Measurements from ENCODE around the gene NARF.
"Not testable (repeated sequence)": the region's sequence is repeated elsewhere in the genome, so short reads cannot be mapped to it uniquely, and the experiment has no call there.

Gene NARF

GRCh38 chr17:82496529-82497434 is 38.2 kb downstream of the NARF start:
- in situ Hi-C loops (cut with HindIII; ENCODE audit: low sequenced_read_pairs), result no loop called here
- peak; percentile 90 for DNase-seq (ENCODE audit: low read depth, low spot score)
- H3K4me3 ChIP-seq (ENCODE audit: low read depth, low read length), result peak overlapping the region; percentile 52
- no peak for TF ChIP-seq CTCF (IDR thresholded peaks at IDR 0.05; ENCODE audit: low read depth, low read length)

- peak; percentile 44 for DNase-seq (ENCODE audit: low read depth, low spot score)
- H3K4me3 ChIP-seq (ENCODE audit: low read depth, low read length), result peak overlapping the region; percentile 52
- in situ Hi-C loops (cut with HindIII; ENCODE audit: low sequenced_read_pairs), result no loop called here
- no peak for TF ChIP-seq CTCF (IDR thresholded peaks at IDR 0.05; ENCODE audit: low read depth, low read length)
Observed at GRCh38 chr17:82497483-82498405, 39.2 kb downstream of the NARF start.

GRCh38 chr17:82502207-82502606 is 43.7 kb downstream of the NARF start:
- in situ Hi-C loops (cut with HindIII; ENCODE audit: low sequenced_read_pairs), result no loop called here
- TF ChIP-seq CTCF (IDR thresholded peaks at IDR 0.05; ENCODE audit: low read depth, low read length), result no peak
- no peak for DNase-seq (ENCODE audit: low read depth, low spot score)

GRCh38 chr17:82503094-82503727 is 44.7 kb downstream of the NARF start:
- TF ChIP-seq CTCF (IDR thresholded peaks at IDR 0.05; ENCODE audit: low read depth, low read length), result no peak
- in situ Hi-C loops (cut with HindIII; ENCODE audit: low sequenced_read_pairs), result no loop called here
- H3K4me3 ChIP-seq (ENCODE audit: low read depth, low read length), result no peak overlapping the region
- no peak for DNase-seq (ENCODE audit: low read depth, low spot score)

More at GRCh38 chr17:82502207-82502606, 43.7 kb downstream of the NARF start:
- no peak overlapping the region for H3K4me3 ChIP-seq (ENCODE audit: low read depth, low read length)

GRCh38 chr17:82503728-82504308 is 45.3 kb downstream of the NARF start:
- no peak for TF ChIP-seq CTCF (IDR thresholded peaks at IDR 0.05; ENCODE audit: low read depth, low read length)
- no peak overlapping the region for H3K4me3 ChIP-seq (ENCODE audit: low read depth, low read length)
- in situ Hi-C loops (cut with HindIII; ENCODE audit: low sequenced_read_pairs), result no loop called here
- DNase-seq (ENCODE audit: low read depth, low spot score), result no peak

GRCh38 chr17:82505296-82505695 is 46.8 kb downstream of the NARF start:
- DNase-seq (ENCODE audit: low read depth, low spot score), result no peak
- TF ChIP-seq CTCF (IDR thresholded peaks at IDR 0.05; ENCODE audit: low read depth, low read length), result no peak
- H3K4me3 ChIP-seq (ENCODE audit: low read depth, low read length), result no peak overlapping the region
- in situ Hi-C loops (cut with HindIII; ENCODE audit: low sequenced_read_pairs), result no loop called here

GRCh38 chr17:82506402-82506801 is 47.9 kb downstream of the NARF start:
- in situ Hi-C loops (cut with HindIII; ENCODE audit: low sequenced_read_pairs); DNase-seq (ENCODE audit: low read depth, low spot score); H3K4me3 ChIP-seq (ENCODE audit: low read depth, low read length): not testable (repeated sequence)
